IMR-90 (cell line): ENCODE measurements around the gene GLYATL1.

Experiments
- CTCF ChIP-seq: conservative IDR thresholded peaks from 2 replicates; pipeline ENCODE4 v1.5.1; 2012; ENCODE audit warnings: mild to moderate bottlenecking, low read depth, low read length, improper control_type of control experiment
- ELK1 ChIP-seq: fragments of 150-350 bp; IDR thresholded peaks from 2 replicates; pipeline ENCODE4 v1.6.1; 2016; ENCODE audit warnings: low read depth, mild to moderate bottlenecking, low read length, moderate library complexity, borderline replicate concordance
- FOS ChIP-seq: fragments of 150-350 bp; IDR thresholded peaks from 2 replicates; pipeline ENCODE4 v1.6.1; 2016; ENCODE audit warnings: low read depth, low read length
- MAZ ChIP-seq: IDR thresholded peaks from 2 replicates; pipeline ENCODE4 v1.6.1; 2012; ENCODE audit warnings: low read depth, mild to moderate bottlenecking, low read length, improper control_type of control experiment, moderate library complexity, borderline replicate concordance
- RAD21 ChIP-seq: IDR thresholded peaks from 2 replicates; pipeline ENCODE4 v1.6.1; 2012; ENCODE audit warnings: low read length, improper control_type of control experiment
- RCOR1 ChIP-seq: IDR thresholded peaks from 2 replicates; pipeline ENCODE4 v1.6.1; 2012; ENCODE audit warnings: mild to moderate bottlenecking, low read length, improper control_type of control experiment; ENCODE audit not compliant: insufficient replicate concordance
- USF2 ChIP-seq: fragments of 150-350 bp; IDR thresholded peaks from 2 replicates; pipeline ENCODE4 v1.6.1; 2017; ENCODE audit warnings: mild to moderate bottlenecking, antibody characterized with exemption, low read length, low read depth

- TF ChIP-seq MAZ = no peak
- TF ChIP-seq CTCF = peak; percentile 37
- TF ChIP-seq USF2 = no peak
- TF ChIP-seq RAD21 = peak; percentile 29; the same call in 1 of the 2 replicates
- TF ChIP-seq RCOR1 = no peak
- no peak for TF ChIP-seq FOS
- no peak for TF ChIP-seq ELK1
Measured at GRCh38 chr11:58923300-58923788, 15.9 kb upstream of the GLYATL1 start.
